ENCODE results near the gene SDF4.

- TF ChIP-seq POLR2A (IDR thresholded peaks at IDR 0.05) (no peak), CTCF (IDR thresholded peaks at IDR 0.05) (no peak)
Observed at GRCh38 chr1:1213345-1214265, 18.2 kb downstream of the SDF4 start, which contains the start of gene TNFRSF4.
